Pancreas (tissue), 10 donors: ENCODE measurements around the gene PPM1H. TPM values are rescaled to one million over a fixed set of nuclear protein-coding genes. Genes with fewer than 3 reads are reported as not detected.

Experiments
- ATAC-seq, 4 donors: fragments of 200-7000 bp; cut with Tn5 transposase; one replicate each; pipeline versions ENCODE4 v1.8.0 to v1.9.1; 2020; ENCODE audit warnings: mild to moderate bottlenecking in 4 of 4, moderate library complexity in 4 of 4
- DNase-seq, 6 donors: peaks; one replicate each; pipeline ENCODE4 v3.0.0-alpha.2; 2020
- FAIRE-seq: peaks from 2 replicates; lab custom pipeline; 2012; peaks lifted over from hg19 to GRCh38; lab: Jason Lieb, UNC
- H3K27ac ChIP-seq, 4 donors: fragments of 200-600 bp; sonication (generic); 1 replicate in 3 of 4; 2 replicates in 1 of 4; pipeline versions ENCODE4 v1.5.0 to v1.8.0; 2020
- H3K27me3 ChIP-seq, 4 donors: fragments of 200-600 bp; one replicate each; pipeline ENCODE4 v1.8.0; 2021
- H3K36me3 ChIP-seq, 3 donors: fragments of 200-600 bp; sonication (generic) in 1 of 3; one replicate each; pipeline versions ENCODE4 v1.5.0 to v1.8.0; 2020 to 2021
- H3K4me1 ChIP-seq, 3 donors: fragments of 200-600 bp; one replicate each; pipeline ENCODE4 v1.8.0; 2021
- H3K4me3 ChIP-seq, 4 donors: fragments of 200-600 bp; sonication (generic) in 2 of 4; one replicate each; pipeline versions ENCODE4 v1.5.0 to v1.8.0; 2020 to 2021
- H3K9me3 ChIP-seq, 4 donors: fragments of 200-600 bp; one replicate each; pipeline ENCODE4 v1.8.0; 2021
- CTCF ChIP-seq, 4 donors: fragments of 200-600 bp; sonication (generic) in 3 of 4; IDR thresholded peaks; one replicate each; pipeline versions ENCODE4 v1.5.0 to v1.8.0; 2021; ENCODE audit warnings: antibody characterized with exemption in 4 of 4
- WGBS, 2 donors: extraction: QIAGEN DNeasy Blood & Tissue Kit; methylation state at CpG; one replicate each; pipeline ENCODE4 v1.1.7; 2013; 5-methylcytosine and 5-hydroxymethylcytosine counted together
- intact Hi-C, 3 donors: fragments of 100-400 bp; cut with DNase I; formaldehyde crosslinking; loops; one replicate each; pipeline versions ENCODE4 v1.11.1 to v1.14.2; 2022
- polyA plus RNA-seq, 2 donors: library from polyadenylated mRNA; stranded (reverse); fragments of 200-250 nt; gene quantifications; one replicate each; pipeline ENCODE4 v1.2.3, GENCODE V29; 2013
- total RNA-seq, 6 donors: library from RNA; stranded (reverse); fragmentation: NEBNext Ultra II Directional in 4 of 6; extraction: Animal tissue kit (Norgen Biotek cat#: 25700) in 4 of 6; gene quantifications; one replicate each; pipeline versions ENCODE4 v1.2.1 to v1.2.4, GENCODE V29; 2021 to 2023
- donor health status: healthy with polysubstance abuse.
- donor health status: DM: no; HTN: no; CAD: no; lungs with moderate emphysema.
- donor health status: DM: no; HTN: no; CAD: no.
- donor health status: control.
- donor health status: control.
- donor health status: Bipolar disorder and iron deficiency.
- donor health status: DM: yes; HTN: yes; CAD: no.
- donor health status: DM: no; HTN: no; CAD: no.
- donor health status: DM: no; HTN: no; CAD: no.
- donor health status: DM: yes; HTN: yes; CAD: no.

Gene PPM1H
- total and polyA plus RNA-seq, 8 donors: 1.7 to 12.9 (median 5.8) TPM

GRCh38 chr12:62693376-62694050 is 241.4 kb downstream of the PPM1H start:
- no peak for TF ChIP-seq CTCF (IDR thresholded peaks at IDR 0.05)
- H3K27me3 ChIP-seq: no peaks in the 10 kb centered on the region
- intact Hi-C loops: no loop called here
- H3K27ac ChIP-seq: no peak overlapping the region
- DNase-seq (no peak), FAIRE-seq (no peak), ATAC-seq (no peak)
- no peaks in the 10 kb centered on the region for H3K36me3 ChIP-seq
- H3K9me3 ChIP-seq: no peaks in the 10 kb centered on the region
- H3K4me3 ChIP-seq: no peak overlapping the region
- 88 to 89% methylated on average over 15 of the region's 15 CpGs for WGBS, 2 donors
- no peaks in the 10 kb centered on the region for H3K4me1 ChIP-seq

- H3K36me3 ChIP-seq: no peaks in the 10 kb centered on the region
- TF ChIP-seq CTCF (IDR thresholded peaks at IDR 0.05): no peak
- no peaks in the 10 kb centered on the region for H3K4me1 ChIP-seq
- no peak overlapping the region for H3K27ac ChIP-seq
- no peaks in the 10 kb centered on the region for H3K27me3 ChIP-seq
- no peak for DNase-seq
- no peak overlapping the region for H3K4me3 ChIP-seq
- WGBS, 2 donors: 84 to 87% methylated on average over 7 of the region's 7 CpGs
- intact Hi-C loops: no loop called here
- no peak for ATAC-seq
- H3K9me3 ChIP-seq: no peaks in the 10 kb centered on the region
- FAIRE-seq: no peak
Measured at GRCh38 chr12:62692884-62693283, 242.1 kb downstream of the PPM1H start.

GRCh38 chr12:62691309-62691708 is 243.6 kb downstream of the PPM1H start:
- Histone ChIP-seq H3K27me3 (no peaks in the 10 kb centered on the region), H3K4me3 (no peak overlapping the region), H3K27ac (no peak overlapping the region), H3K4me1 (no peaks in the 10 kb centered on the region), H3K9me3 (no peaks in the 10 kb centered on the region), H3K36me3 (no peaks in the 10 kb centered on the region)
- no peak for DNase-seq
- ATAC-seq: no peak
- FAIRE-seq: no peak
- intact Hi-C loops: no loop called here
- TF ChIP-seq CTCF (IDR thresholded peaks at IDR 0.05): no peak
- 93 to 96% methylated on average over 3 of the region's 3 CpGs for WGBS, 2 donors

GRCh38 chr12:62689042-62689839 is 245.7 kb downstream of the PPM1H start:
- ATAC-seq: no peak
- no peak for DNase-seq
- FAIRE-seq: no peak

More at GRCh38 chr12:62689042-62689839, 245.7 kb downstream of the PPM1H start:
- no peak for TF ChIP-seq CTCF (IDR thresholded peaks at IDR 0.05)
- Histone ChIP-seq H3K9me3 (no peaks in the 10 kb centered on the region), H3K4me3 (no peak overlapping the region), H3K4me1 (no peaks in the 10 kb centered on the region), H3K27me3 (no peaks in the 10 kb centered on the region), H3K27ac (no peak overlapping the region), H3K36me3 (no peaks in the 10 kb centered on the region)
- intact Hi-C loops: no loop called here
- 92 to 99% methylated on average over 6 of the region's 6 CpGs for WGBS, 2 donors
